ENCODE data around the gene DYNLRB2.

- no peak for TF ChIP-seq CTCF (IDR thresholded peaks at IDR 0.05; ENCODE audit: poor library complexity, severe bottlenecking)
- TF ChIP-seq RAD21 (conservative IDR thresholded peaks at IDR 0.05) = no peak
- no peak for TF ChIP-seq REST (IDR thresholded peaks at IDR 0.05; ENCODE audit: borderline replicate concordance)
- TF ChIP-seq POLR2AphosphoS5 (IDR thresholded peaks at IDR 0.05) = no peak
- TF ChIP-seq SMC3 (conservative IDR thresholded peaks at IDR 0.05; ENCODE audit: poor library complexity) = no peak
Measured at GRCh38 chr16:80518436-80518835, 22.4 kb upstream of the DYNLRB2 start.

All from neural cell (in vitro differentiated cells).